ENCODE results near the gene HOXA2. TPM values are rescaled to one million over a fixed set of nuclear protein-coding genes. Genes with fewer than 3 reads are reported as not detected.

The HOXA2 gene
- 0.28 TPM in 1 of 2 replicates, not detected in the other for total RNA-seq

GRCh38 chr7:27102581-27103442 is at the start of gene HOXA2:
Gene HOXA2, minus strand, starts transcription at chr7:27102683. Its CDS starts 183 bp downstream, at chr7:27102500.

GRCh38 chr7:27147199-27148030 is 44.9 kb upstream of the HOXA2 start, which contains the start of gene HOXA6:
Gene HOXA6, minus strand, starts transcription at chr7:27147774. Its CDS starts 25 bp downstream, at chr7:27147749.

GRCh38 chr7:27143023-27143949 is 40.8 kb upstream of the HOXA2 start, which contains the start of gene HOXA5:
Gene HOXA5, minus strand, starts transcription at chr7:27143681. Its CDS starts 74 bp downstream, at chr7:27143607.

GRCh38 chr7:27130540-27131389 is 28.3 kb upstream of the HOXA2 start, which contains the start of gene HOXA4:
Gene HOXA4, minus strand, starts transcription at chr7:27130757. Its CDS starts 24 bp downstream, at chr7:27130733.

GRCh38 chr7:27095897-27096767 is 6.4 kb downstream of the HOXA2 start, which contains the start of gene HOXA1:
Gene HOXA1, minus strand, starts transcription at chr7:27096000. Its CDS starts 88 bp downstream, at chr7:27095912.

Other genes starting within 250 kb of the HOXA2 start
- 2.7 and 3.1 TPM in 2 replicates for gene SKAP2, start 238.1 kb downstream of the HOXA2 start, total RNA-seq
- not detected in 2 replicates for gene HOXA1, start 6.7 kb downstream of the HOXA2 start, total RNA-seq
- gene HOXA4, start 28.1 kb upstream of the HOXA2 start, total RNA-seq: not detected in 2 replicates
- 0.77 and 0.85 TPM in 2 replicates for gene HOXA5, start 41.0 kb upstream of the HOXA2 start, total RNA-seq
- gene HOXA6, start 45.1 kb upstream of the HOXA2 start, total RNA-seq: 0.28 TPM in 1 of 2 replicates, not detected in the other
- under 0.01 TPM in 1 of 2 replicates, not detected in the other for gene HOXA3, start 49.9 kb upstream of the HOXA2 start, total RNA-seq
- gene HOXA7, start 54.0 kb upstream of the HOXA2 start, total RNA-seq: under 0.01 TPM in 1 of 2 replicates, not detected in the other
- gene HOXA9, start 62.9 kb upstream of the HOXA2 start, total RNA-seq: not detected in 2 replicates
- not detected in 2 replicates for gene HOXA10, start 71.6 kb upstream of the HOXA2 start, total RNA-seq
- gene HOXA11, start 82.5 kb upstream of the HOXA2 start, total RNA-seq: under 0.01 TPM in 1 of 2 replicates, not detected in the other
- gene HOXA13, start 97.4 kb upstream of the HOXA2 start, total RNA-seq: under 0.01 TPM in 1 of 2 replicates, not detected in the other
- gene EVX1, start 140.1 kb upstream of the HOXA2 start, total RNA-seq: not detected in 2 replicates

All from regular cardiac myocyte (primary cell).